DMS 273 (cell line): ENCODE measurements around the gene IGFN1.
"Not testable (repeated sequence)": the region's sequence is repeated elsewhere in the genome, so short reads cannot be mapped to it uniquely, and the experiment has no call there.

Experiments used
- DNase-seq: peaks from one replicate; lab custom pipeline; 2025; ENCODE audit not compliant: unreplicated experiment; lab: John Stamatoyannopoulos, UW

The IGFN1 gene

DNA sequence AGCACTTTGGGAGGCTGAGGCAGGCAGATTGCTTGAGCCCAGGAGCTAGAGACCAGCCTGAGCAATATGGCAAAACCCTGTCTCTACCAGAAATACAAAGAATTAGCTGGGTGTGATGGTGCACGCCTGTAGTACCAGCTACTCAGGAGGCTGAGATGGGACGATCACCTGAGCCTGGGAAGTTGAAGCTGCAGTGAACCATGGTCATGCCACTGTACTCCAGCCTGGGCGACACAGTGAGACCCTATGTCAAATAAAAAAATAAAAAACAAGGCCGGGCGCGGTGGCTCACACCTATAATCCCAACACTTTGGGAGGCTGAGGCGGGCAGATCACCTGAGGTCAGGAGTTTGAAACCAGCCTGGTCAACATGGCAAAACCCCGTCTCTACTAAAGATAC is 27.6 kb upstream of the IGFN1 start:
- not testable (repeated sequence) for DNase-seq

GRCh38 chr1:201163707-201164106 is 26.9 kb upstream of the IGFN1 start:
- no peak for DNase-seq

GRCh38 chr1:201164645-201165044 is 26.0 kb upstream of the IGFN1 start:
- DNase-seq: no peak

DNA sequence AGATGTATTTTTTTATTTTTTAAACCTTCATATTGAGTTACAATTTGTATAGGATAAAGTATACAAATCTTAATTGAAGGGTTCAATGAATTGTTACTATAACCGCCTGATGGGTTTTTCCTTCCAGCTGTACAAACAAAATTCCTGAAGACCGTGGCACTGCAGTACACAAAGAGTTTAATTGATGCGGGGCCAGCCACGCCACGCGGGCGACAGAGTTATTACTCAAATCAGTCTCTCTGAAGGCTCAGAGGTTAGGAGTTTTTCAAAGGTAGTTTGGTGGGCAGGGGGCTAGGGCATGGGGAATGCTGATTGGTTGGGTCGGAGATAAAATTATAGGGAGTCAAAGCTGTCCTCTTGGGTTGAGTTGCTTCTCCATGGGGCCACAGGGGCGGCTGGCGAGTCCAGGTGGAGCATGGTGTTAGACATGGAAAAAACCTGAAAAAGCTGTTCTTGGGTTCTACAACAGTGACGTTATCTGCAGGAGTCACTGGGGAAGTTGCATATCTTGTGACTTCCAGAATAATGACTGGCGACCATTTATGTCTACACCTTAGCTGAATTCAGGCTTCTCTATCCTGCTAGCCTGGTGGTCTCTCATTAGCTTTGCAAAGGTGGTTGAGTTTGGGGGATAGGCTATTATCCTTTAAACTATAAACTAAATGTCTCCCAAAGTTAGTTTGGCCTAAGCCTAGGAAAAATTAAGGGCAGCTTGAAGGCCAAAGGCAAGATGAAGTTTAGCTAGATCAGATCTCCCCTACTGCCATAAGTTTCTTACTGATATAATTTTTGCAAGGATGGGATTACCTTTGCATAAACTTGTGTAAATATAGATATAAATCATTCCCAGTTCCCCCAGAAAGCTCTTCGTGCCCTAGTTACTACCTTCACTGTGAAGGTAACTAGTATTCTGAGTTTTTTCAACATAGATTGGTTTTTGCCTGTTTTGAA is 23.3 kb upstream of the IGFN1 start:
- DNase-seq: no peak

GRCh38 chr1:201169203-201169602 is 21.4 kb upstream of the IGFN1 start:
- DNase-seq: no peak

- DNase-seq: no peak
Measured at GRCh38 chr1:201169971-201170532, 20.6 kb upstream of the IGFN1 start.

DNA sequence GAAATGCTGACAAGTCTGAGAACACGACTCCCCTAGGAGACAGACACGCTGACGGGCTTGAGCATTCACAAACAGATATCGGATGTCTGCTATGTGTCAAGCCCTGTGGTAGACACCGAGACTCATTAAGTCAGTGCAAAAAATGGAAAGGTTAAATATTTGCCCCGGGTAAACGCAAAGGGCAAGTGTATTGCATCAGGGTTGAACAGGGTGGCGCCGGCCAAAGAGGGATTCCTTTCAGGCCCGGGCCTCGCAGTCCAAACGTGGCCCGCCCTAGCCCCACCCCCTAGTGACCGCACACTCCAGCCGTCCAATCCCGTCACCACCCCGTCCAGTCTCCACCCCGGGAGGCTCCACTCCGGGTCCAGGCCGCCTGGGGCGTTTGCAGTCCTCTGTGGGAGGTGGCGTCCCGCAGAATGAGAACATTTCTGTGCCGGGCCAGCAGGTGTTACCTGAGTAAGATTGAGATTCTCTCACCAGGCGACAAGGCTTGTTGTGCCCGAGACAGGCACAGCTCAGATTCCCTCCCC is 20.0 kb upstream of the IGFN1 start:
- DNase-seq: peak; percentile 94

DNA sequence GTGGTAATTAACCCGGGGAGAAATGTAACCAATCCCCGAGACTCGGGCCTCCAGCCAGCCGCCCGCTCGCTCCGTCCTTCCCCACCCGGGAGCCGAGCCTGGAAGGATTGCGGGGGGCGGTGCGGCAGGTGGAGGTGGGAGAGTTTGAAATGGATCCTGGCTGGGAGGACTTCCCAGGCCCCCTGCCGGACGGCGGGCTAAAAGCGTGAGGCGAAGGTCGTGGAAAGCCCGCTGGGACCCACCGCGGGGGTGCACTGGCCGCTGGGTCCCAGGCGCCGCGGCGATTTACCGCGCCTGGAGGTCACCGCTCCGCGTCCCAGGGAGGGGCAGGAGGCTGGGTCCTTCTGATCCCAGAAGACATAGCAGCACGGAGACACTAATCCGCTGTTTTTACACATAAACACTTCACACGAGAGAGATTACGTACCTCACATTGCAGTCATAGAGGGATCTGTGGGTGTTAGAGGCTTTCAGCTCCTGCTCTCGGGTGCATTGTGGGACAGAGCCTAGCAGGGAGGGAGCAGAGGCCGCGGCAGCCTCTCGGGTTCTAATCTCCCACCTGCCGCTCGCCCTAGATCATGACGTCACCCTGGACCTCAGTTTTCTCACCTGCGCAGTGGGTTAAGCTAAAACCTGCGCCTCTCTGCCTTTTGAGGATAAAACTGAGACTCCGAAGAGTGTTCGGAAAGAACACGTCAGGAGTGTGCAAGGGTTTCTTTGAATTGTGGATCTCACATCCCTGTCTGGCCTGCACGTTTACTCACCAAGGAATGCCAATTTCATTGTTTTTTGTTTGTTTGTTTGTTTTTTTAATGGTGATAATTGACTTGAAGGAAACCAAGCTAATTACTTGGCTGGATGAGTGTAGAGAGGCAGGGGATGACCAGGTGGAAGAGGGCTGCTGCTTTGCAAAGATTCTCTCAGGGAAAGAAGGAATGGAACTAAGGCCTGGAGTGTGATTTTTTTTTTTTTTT is 19.3 kb upstream of the IGFN1 start:
- peak; percentile 79 for DNase-seq

GRCh38 chr1:201172326-201172725 is 18.3 kb upstream of the IGFN1 start:
- no peak for DNase-seq

DNA sequence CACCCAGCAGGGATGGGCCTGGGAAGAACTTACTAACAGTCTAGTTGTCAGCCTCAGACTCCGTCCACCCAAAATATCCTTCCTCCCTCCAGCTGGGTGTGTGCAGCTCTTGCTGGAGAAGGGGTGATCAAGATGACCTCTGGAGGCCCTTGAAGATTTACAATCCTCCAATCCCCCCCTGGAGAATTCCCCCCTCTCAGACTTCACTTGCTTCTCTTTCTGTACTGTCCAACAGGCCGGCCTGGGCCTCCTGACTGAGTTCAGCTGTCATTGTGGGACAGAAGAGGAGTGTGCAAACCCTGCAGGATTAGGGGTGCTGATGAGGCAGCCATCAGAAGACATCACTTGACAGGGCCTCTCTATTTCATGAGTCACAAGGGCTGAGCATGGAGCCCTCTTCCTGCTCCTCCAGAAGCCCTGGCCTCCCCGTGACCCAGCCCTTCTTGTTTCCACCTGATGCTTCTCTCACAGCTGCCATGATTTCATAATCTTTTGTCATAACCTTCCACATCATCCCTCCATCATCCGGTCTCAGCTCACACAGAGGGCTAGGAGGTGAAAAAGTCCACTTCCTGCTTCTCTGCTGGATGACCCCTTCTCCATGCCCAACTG is 17.5 kb upstream of the IGFN1 start:
- no peak for DNase-seq

- DNase-seq: no peak
Measured at GRCh38 chr1:201173736-201174135, 16.9 kb upstream of the IGFN1 start.

DNA sequence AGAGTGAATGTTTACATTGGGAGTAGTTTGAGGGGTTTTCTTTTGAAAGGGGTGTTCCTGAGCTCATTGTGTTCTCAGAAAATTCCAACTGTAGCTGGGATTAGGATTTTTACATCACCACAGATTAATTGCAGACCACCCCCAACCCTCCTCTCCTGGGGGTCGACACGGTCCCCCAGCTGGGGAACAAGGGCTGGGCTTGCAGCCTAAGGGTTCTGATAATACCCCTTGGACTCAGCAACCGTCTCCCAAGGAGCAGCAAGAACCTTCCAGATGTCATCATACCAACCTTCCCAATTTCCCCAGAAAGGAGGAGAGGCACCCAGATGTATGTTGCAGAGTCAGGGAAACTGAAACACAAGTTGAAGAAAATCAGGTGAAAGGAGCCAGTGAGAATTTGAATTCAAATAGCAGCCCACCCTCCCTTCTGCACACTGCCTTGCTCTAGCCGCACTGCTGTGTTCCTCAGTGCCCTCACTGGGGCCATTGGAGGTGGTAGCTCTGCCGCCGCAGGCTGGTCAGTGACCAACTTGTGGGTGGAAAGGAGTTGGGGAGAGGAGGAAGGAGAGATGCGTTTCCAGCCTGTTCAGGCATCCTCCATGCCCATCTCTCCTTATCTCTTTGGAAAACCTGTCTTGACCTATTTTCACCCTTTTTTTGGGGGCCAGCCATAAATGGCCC is 14.7 kb upstream of the IGFN1 start:
- no peak for DNase-seq

DNA sequence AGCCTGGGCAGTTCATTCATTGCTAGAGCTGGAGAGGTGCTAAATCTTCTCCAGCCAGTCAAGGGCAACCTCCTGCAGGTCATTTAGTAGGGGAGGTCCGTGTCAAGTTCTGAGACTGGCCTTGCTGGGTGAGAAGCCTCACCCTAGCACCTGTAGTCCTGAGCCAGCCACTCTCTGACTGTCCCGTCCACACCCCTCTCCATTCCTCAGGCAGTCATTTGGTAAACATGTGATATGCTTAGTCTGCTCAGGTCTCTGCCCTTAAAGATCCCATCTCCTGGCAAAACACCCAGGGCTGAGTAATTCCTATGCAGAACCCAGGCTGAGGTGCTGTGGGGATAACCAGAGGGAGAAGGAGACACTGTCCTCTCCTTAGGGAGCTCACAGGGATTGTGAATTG is 13.7 kb upstream of the IGFN1 start:
- no peak for DNase-seq

GRCh38 chr1:201178718-201179117 is 11.9 kb upstream of the IGFN1 start:
- no peak for DNase-seq

GRCh38 chr1:201180141-201180540 is 10.5 kb upstream of the IGFN1 start:
- DNase-seq: no peak

GRCh38 chr1:201180901-201181300 is 9.7 kb upstream of the IGFN1 start:
- DNase-seq: no peak

- no peak for DNase-seq
Measured at GRCh38 chr1:201181323-201181722, 9.3 kb upstream of the IGFN1 start.

GRCh38 chr1:201181726-201182125 is 8.9 kb upstream of the IGFN1 start:
- DNase-seq: peak; percentile 11

- DNase-seq: no peak
Measured at GRCh38 chr1:201183209-201183608, 7.4 kb upstream of the IGFN1 start.

DNA sequence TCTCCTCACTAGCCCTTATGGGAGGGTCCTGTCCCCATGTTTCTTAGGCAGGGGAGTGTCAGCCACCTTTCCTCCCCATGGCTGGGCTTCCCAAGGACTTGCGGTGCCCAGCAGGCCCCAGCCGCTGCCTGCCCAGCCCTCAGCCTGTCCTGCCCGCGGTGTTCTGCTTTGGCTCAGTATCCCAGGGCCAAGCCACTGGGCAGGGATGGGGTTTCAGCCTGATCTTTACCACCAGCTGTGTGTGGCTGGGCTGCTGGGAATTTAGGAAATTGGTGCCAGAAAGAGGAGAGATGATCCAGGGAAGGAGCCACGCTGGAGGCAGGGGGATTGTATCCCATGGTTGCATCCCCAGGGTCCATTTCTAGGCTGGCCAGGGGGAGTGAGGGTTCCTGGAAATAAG is 6.9 kb upstream of the IGFN1 start:
- no peak for DNase-seq
